Measurements from ENCODE around the gene CACTIN.

Gene CACTIN

DNA sequence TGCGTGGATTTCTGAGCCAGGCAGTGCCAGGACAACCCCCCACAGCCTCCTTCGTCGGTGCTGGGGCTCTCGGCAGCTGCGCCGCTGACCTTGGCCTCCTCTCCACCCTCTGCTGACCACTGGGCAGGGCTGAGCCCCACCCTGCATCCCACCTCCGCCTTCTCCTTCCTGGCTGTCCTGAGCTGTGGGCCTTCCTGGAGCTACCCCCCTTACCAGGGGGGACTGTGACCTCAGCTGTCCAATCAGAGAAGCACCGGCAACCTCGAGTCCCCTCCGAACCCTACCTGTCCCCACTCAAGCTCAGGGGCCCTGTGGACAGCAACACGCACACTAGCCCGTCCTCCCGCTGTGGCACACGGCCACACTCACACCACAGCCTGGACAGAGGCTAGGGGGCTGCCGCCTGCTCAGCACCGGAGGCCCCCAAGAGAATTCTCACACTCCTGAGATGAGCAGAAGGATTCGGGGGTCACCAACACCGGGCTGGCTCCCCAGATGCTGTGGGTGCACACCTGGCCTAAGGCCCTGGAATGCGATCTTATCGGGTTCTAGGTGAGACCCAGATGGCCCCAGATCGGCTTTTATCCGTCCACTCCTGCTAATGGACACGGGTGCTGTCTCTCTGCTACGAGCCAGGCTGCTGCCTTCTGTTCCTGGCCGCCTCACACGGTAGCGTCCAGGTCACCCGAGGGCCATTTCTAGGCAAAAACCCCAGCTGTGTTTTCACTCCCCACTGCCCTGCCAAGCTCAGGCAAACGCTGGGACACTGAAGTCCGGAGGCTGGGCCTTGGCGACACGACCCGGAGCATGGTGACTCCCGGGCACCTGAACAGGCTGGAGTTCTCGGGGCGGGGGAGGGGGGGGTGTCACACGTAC is 32.5 kb upstream of the CACTIN start:
- peak overlapping the region in 1 of 11 experiments; percentile 28; a peak in 2 of 22 replicates for H3K4me2 ChIP-seq
- peak overlapping the region in 7 of 11 experiments; percentile 3 to 39 (median 12); a peak in 6 of 22 replicates for H3K9ac ChIP-seq
- no peaks in the 10 kb centered on the region for H3K27me3 ChIP-seq
- peaks cover 46 to 79% (median 71%) of the 10 kb centered on the region in 11 experiments for H3K36me3 ChIP-seq
- H3K4me1 ChIP-seq: peaks cover 26 to 77% (median 55%) of the 10 kb centered on the region in 10 experiments
- peaks cover 8 to 63% (median 24%) of the 10 kb centered on the region in 11 experiments; a peak in 19 of 22 replicates for H4K20me1 ChIP-seq
- peak overlapping the region in 4 of 11 experiments; percentile 23 to 93 (median 46); a peak in 7 of 22 replicates for H3K27ac ChIP-seq
- TF ChIP-seq Cebpa-rat (IDR thresholded peaks at IDR 0.05): no peak
- H3K4me3 ChIP-seq: no peak overlapping the region
- peaks cover 0 to 8% (median 0%) of the 10 kb centered on the region in 11 experiments; a peak in 3 of 22 replicates for H3K9me3 ChIP-seq (replicated peaks in 1 of 11)

DNA sequence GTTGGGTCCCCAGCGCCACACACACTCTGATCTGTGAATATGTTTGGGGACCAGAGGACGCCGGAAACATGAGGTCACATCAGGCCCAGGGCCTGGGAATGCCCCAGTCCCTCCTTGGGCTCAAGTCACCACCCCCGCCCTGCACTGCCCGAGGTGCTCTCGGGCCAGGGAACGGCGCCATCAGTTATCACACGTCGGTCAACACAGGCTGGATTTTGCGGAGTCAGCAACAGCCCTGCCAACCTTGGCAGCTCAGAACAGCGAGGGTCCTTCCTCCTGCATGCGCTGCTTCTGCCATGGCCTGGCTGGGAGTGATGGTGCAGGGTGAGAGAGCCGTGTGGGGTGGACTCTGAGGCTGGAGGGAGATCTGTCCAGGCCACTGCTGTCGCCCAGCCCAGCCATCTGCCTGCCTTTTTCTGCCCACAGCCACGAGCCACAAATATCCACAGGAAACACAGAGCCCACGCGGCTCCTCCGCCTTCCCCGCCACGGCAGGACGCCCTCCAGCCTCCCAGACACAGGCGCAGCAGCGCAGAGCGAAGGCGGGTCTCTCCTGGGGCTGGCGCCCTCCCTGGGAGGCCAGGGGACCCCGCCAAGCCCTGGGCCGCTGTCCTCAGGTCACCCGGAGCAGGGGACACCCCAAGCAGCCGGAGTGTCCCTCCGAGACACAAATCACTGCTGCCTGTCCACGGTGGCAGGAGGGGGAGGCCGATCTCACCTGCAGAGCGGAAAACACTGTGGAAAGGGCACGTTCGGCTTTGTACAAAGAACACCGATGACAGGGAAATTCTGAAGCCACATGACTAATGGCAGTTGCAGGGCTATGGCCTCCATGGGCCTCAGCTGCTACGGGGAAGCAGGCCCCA is 31.6 kb upstream of the CACTIN start:
- Histone ChIP-seq H3K9ac (peak overlapping the region in 8 of 11 experiments; percentile 3 to 55 (median 14); a peak in 9 of 22 replicates), H3K36me3 (peaks cover 46 to 79% (median 70%) of the 10 kb centered on the region in 11 experiments), H3K27me3 (no peaks in the 10 kb centered on the region), H3K4me3 (no peak overlapping the region), H3K4me1 (peaks cover 26 to 85% (median 61%) of the 10 kb centered on the region in 10 experiments), H3K4me2 (peak overlapping the region in 6 of 11 experiments; percentile 5 to 28 (median 20); a peak in 4 of 22 replicates), H3K27ac (peak overlapping the region in 5 of 11 experiments; percentile 15 to 93 (median 43); a peak in 9 of 22 replicates), H3K9me3 (replicated peaks in 1 of 11) (peaks cover 0 to 8% (median 0%) of the 10 kb centered on the region in 11 experiments; a peak in 3 of 22 replicates), H4K20me1 (peaks cover 7 to 55% (median 19%) of the 10 kb centered on the region in 11 experiments; a peak in 18 of 22 replicates)
- no peak for TF ChIP-seq Cebpa-rat (IDR thresholded peaks at IDR 0.05)

DNA sequence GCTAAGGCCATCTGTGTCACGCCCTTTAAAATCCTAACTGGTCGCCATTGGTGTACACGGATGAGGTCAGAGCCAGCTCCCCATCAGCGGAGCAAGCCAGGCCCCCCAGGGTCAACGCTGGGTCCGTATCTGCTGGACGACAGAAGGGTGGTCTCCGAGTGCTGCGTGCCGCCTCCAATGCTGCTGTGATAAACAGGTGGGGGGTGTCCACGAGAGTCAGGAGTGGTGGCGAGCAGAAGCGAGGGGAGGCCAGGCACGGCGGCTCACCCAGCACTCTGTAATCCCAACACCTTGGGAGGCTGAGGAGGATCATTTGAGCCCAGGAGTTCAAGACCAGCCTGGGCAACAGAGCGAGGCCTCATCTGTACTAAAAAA is 30.8 kb upstream of the CACTIN start:
- Histone ChIP-seq H3K9ac (peak overlapping the region in 1 of 11 experiments; percentile 8; a peak in 1 of 22 replicates), H3K4me2 (peak overlapping the region in 7 of 11 experiments; percentile 83 to 95 (median 88); a peak in 9 of 22 replicates), H3K36me3 (peaks cover 49 to 79% (median 70%) of the 10 kb centered on the region in 11 experiments), H3K27ac (peak overlapping the region in 3 of 11 experiments; percentile 91 to 93 (median 93); a peak in 4 of 22 replicates), H3K9me3 (replicated peaks in 1 of 11) (peaks cover 0 to 8% (median 0%) of the 10 kb centered on the region in 11 experiments; a peak in 3 of 22 replicates), H3K4me3 (no peak overlapping the region; a peak in 1 of 20 replicates), H3K4me1 (peaks cover 26 to 80% (median 61%) of the 10 kb centered on the region in 10 experiments), H3K27me3 (no peaks in the 10 kb centered on the region), H4K20me1 (peaks cover 7 to 57% (median 16%) of the 10 kb centered on the region in 11 experiments; a peak in 18 of 22 replicates)
- no peak for TF ChIP-seq Cebpa-rat (IDR thresholded peaks at IDR 0.05)

DNA sequence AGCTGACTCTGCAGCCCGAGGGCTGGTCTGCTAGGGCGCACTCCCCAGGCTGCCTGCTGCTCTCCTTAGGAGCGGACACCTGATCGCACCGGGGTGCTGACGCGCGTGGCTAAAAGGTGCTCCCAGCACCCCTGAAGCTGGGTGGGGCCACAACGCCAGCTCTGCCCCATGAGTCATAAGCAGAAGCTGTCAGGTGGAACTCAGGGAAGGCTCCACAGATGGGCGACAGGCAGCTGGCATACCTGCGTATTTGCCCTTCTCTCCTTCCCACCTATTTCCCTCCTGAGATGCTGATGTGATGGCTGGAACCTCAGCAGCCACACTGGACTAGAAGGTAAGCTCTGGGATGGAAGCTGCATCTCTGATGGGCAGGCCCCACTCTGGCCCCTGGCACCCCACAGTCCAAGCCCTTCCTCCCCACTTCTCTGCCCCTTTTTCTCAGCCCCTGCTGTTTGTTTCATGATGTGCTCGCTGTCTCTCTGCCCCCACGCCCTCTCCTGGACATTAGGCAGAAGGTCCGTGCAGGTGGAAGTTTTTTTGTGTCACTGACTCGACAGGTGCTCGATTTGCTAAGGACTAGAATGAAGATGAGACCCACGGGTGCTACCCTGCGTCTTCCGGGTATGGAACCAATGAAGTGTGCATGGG is 30.3 kb upstream of the CACTIN start:
- H3K27me3 ChIP-seq: no peaks in the 10 kb centered on the region
- no peak for TF ChIP-seq Cebpa-rat (IDR thresholded peaks at IDR 0.05)
- peaks cover 0 to 8% (median 0%) of the 10 kb centered on the region in 11 experiments; a peak in 3 of 22 replicates for H3K9me3 ChIP-seq (replicated peaks in 1 of 11)
- peak overlapping the region in 9 of 11 experiments; percentile 76 to 87 (median 81); a peak in 17 of 22 replicates for H3K9ac ChIP-seq
- peaks cover 26 to 74% (median 61%) of the 10 kb centered on the region in 10 experiments for H3K4me1 ChIP-seq
- H3K4me3 ChIP-seq: peak overlapping the region in 7 of 10 experiments; percentile 32 to 61 (median 47); a peak in 10 of 20 replicates
- peak overlapping the region in 10 of 11 experiments; percentile 82 to 93 (median 89); a peak in 19 of 22 replicates for H3K27ac ChIP-seq
- H4K20me1 ChIP-seq: peaks cover 3 to 60% (median 16%) of the 10 kb centered on the region in 11 experiments; a peak in 18 of 22 replicates
- H3K36me3 ChIP-seq: peaks cover 49 to 79% (median 70%) of the 10 kb centered on the region in 11 experiments
- peak overlapping the region; percentile 77 to 95 (median 88) for H3K4me2 ChIP-seq

DNA sequence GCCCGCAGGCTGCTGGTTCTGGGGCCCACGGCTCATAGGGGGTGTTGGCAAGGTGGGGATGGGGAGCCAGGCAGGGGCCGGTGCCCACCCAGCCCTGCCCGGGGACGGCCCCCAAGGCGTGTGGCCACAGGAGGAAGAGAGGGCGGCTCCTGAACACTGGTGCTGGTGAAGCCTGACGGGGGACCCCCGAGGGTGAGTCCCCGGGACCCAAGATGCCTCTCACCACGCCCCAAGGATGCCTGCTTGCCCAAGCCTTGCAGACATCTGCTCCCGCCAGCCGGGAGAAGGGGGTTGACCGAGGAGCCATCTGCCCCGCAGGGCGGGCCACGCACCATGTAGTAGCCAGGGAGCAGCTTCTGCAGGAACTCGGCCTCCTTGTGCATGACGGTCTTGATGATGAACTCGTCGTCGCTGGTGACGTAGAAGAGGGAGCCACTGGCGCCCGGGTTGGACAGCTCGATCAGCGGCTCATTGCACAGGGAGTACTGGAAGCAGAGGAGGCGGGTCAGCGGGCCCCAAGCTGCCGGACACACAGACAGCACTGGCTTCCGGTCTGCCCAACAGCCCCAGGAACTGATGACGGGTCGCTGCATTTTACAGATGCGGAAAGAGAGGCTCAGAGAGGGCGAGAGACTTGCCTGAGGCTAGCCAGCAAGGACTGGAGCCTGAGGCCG is 29.6 kb upstream of the CACTIN start:
- H3K9ac ChIP-seq: peak overlapping the region; percentile 62 to 87 (median 81); a peak in 21 of 22 replicates
- peaks cover 0 to 6% (median 0%) of the 10 kb centered on the region in 11 experiments; a peak in 2 of 22 replicates for H3K9me3 ChIP-seq (replicated peaks in 1 of 11)
- peak overlapping the region; percentile 77 to 95 (median 88) for H3K4me2 ChIP-seq
- H3K27ac ChIP-seq: peak overlapping the region; percentile 18 to 93 (median 89); a peak in 21 of 22 replicates
- H3K27me3 ChIP-seq: no peaks in the 10 kb centered on the region
- H3K4me3 ChIP-seq: peak overlapping the region in 9 of 10 experiments; percentile 13 to 61 (median 46); a peak in 15 of 20 replicates
- peaks cover 49 to 79% (median 70%) of the 10 kb centered on the region in 11 experiments for H3K36me3 ChIP-seq
- TF ChIP-seq Cebpa-rat (IDR thresholded peaks at IDR 0.05): no peak
- peaks cover 26 to 71% (median 58%) of the 10 kb centered on the region in 10 experiments for H3K4me1 ChIP-seq
- peaks cover 3 to 60% (median 14%) of the 10 kb centered on the region in 11 experiments; a peak in 18 of 22 replicates for H4K20me1 ChIP-seq

DNA sequence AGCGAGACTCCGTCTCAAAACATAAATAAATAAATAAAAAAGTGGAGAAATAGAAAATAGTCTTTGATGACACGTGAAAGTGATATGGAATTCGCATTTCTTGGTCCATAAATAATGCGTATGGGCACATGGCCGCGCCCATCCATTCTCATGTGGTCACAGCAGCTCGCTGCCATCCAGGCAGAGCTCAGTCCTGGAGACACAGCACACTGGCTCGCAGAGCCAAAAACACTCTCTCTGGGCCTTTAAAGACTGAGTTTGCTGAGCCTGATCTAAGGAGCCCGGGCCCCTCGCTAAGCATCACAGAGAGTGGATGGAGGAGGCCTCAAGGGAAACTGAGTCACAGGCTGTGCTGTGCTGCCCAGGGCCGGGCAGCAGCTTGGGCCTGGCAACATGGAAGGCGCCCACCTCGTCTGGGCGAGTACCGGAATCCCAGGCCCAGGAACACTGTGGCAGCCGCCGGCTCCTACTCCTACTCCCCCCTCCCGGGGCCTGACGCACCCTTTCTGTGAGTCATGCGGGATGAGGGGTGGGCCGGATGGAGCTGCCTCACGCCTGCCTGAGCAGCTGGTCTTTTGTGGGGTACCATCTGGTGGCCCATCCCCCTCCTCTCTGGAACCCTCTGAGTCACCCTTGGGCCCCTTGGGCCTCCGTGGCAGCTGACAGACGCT is 28.9 kb upstream of the CACTIN start:
- H3K4me2 ChIP-seq: peak overlapping the region; percentile 77 to 95 (median 88)
- H3K4me1 ChIP-seq: peaks cover 26 to 64% (median 55%) of the 10 kb centered on the region in 10 experiments
- H3K9ac ChIP-seq: peak overlapping the region; percentile 62 to 87 (median 81)
- peaks cover 3 to 58% (median 13%) of the 10 kb centered on the region in 11 experiments; a peak in 17 of 22 replicates for H4K20me1 ChIP-seq
- peaks cover 0 to 6% (median 0%) of the 10 kb centered on the region in 11 experiments; a peak in 2 of 22 replicates for H3K9me3 ChIP-seq (replicated peaks in 1 of 11)
- peak overlapping the region; percentile 18 to 93 (median 89); a peak in 21 of 22 replicates for H3K27ac ChIP-seq
- peak overlapping the region in 9 of 10 experiments; percentile 13 to 61 (median 46); a peak in 15 of 20 replicates for H3K4me3 ChIP-seq
- TF ChIP-seq Cebpa-rat (IDR thresholded peaks at IDR 0.05): no peak
- H3K27me3 ChIP-seq: no peaks in the 10 kb centered on the region
- H3K36me3 ChIP-seq: peaks cover 44 to 78% (median 66%) of the 10 kb centered on the region in 11 experiments
